Glomerular endothelial cell (primary cell): ENCODE data around the gene KSR2. TPM values are rescaled to one million over a fixed set of nuclear protein-coding genes. Genes with fewer than 3 reads are reported as not detected.
"Not testable (repeated sequence)": the region's sequence is repeated elsewhere in the genome, so short reads cannot be mapped to it uniquely, and the experiment has no call there.

Source experiments
- DNase-seq: peaks from one replicate; pipeline ENCODE4 v3.0.0-alpha.2; 2011; ENCODE audit warnings: low read depth, low spot score; ENCODE audit errors: extremely low read depth
- total RNA-seq: library from RNA; depleted of rRNA; stranded (reverse); fragments of >200 nt; gene quantifications from 2 replicates; pipeline ENCODE4 v1.2.3, GENCODE V29; 2015

KSR2 gene
- total RNA-seq, 1 donor from 2014 or later = 1.3 TPM

- DNase-seq = no peak
Observed at GRCh38 chr12:117829108-117829507, 139.7 kb downstream of the KSR2 start.

GRCh38 chr12:117827660-117828059 lies 141.1 kb downstream of the KSR2 start:
- no peak for DNase-seq

- DNase-seq = no peak
Observed at GRCh38 chr12:117825827-117826226, 143.0 kb downstream of the KSR2 start.

- no peak for DNase-seq
Observed at GRCh38 chr12:117821480-117822175, 147.2 kb downstream of the KSR2 start.

GRCh38 chr12:117820216-117820907 lies 148.4 kb downstream of the KSR2 start:
- no peak for DNase-seq

GRCh38 chr12:117819160-117819559 lies 149.6 kb downstream of the KSR2 start:
- no peak for DNase-seq

- DNase-seq = no peak
Observed at GRCh38 chr12:117818400-117818799, 150.4 kb downstream of the KSR2 start.

GRCh38 chr12:117809509-117809908 lies 159.3 kb downstream of the KSR2 start:
- DNase-seq = no peak

GRCh38 chr12:117807946-117808345 lies 160.8 kb downstream of the KSR2 start:
- DNase-seq = no peak

GRCh38 chr12:117807355-117807754 lies 161.4 kb downstream of the KSR2 start:
- no peak for DNase-seq

GRCh38 chr12:117805865-117806264 lies 162.9 kb downstream of the KSR2 start:
- DNase-seq = no peak

GRCh38 chr12:117803001-117803400 lies 165.8 kb downstream of the KSR2 start:
- DNase-seq = no peak

GRCh38 chr12:117800711-117801110 lies 168.1 kb downstream of the KSR2 start:
- DNase-seq = not testable (repeated sequence)

- no peak for DNase-seq
Observed at GRCh38 chr12:117797202-117797601, 171.6 kb downstream of the KSR2 start.

GRCh38 chr12:117792877-117793424 lies 175.8 kb downstream of the KSR2 start:
- DNase-seq = no peak

- no peak for DNase-seq
Observed at GRCh38 chr12:117792471-117792870, 176.3 kb downstream of the KSR2 start.

GRCh38 chr12:117790948-117791347 lies 177.8 kb downstream of the KSR2 start:
- DNase-seq = no peak

- DNase-seq = no peak
Observed at GRCh38 chr12:117790198-117790597, 178.6 kb downstream of the KSR2 start.

GRCh38 chr12:117789195-117789912 lies 179.4 kb downstream of the KSR2 start:
- no peak for DNase-seq

- DNase-seq = no peak
Observed at GRCh38 chr12:117778656-117779055, 190.1 kb downstream of the KSR2 start.
